ENCODE data around the gene HS6ST1.
"Not testable (repeated sequence)": the region's sequence is repeated elsewhere in the genome, so short reads cannot be mapped to it uniquely, and the experiment has no call there.

Gene HS6ST1

GRCh38 chr2:128319631-128320191 is 1.0 kb upstream of the HS6ST1 start:
- H3K27ac ChIP-seq: peak overlapping the region; percentile 66; the same call in 1 of the 2 replicates
- no peak for TF ChIP-seq CTCF (conservative IDR thresholded peaks at IDR 0.05)

GRCh38 chr2:128318245-128318644 is 423 bp downstream of the HS6ST1 start:
- not testable (repeated sequence) for H3K27ac ChIP-seq

GRCh38 chr2:128317899-128318225 is 806 bp downstream of the HS6ST1 start:
- H3K27ac ChIP-seq: peak overlapping the region; percentile 60; the same call in 1 of the 2 replicates

GRCh38 chr2:128317181-128317898 is 1.3 kb downstream of the HS6ST1 start:
- peak overlapping the region; percentile 60; the same call in 1 of the 2 replicates for H3K27ac ChIP-seq
- TF ChIP-seq CTCF (conservative IDR thresholded peaks at IDR 0.05): no peak

GRCh38 chr2:128316777-128317180 is 1.9 kb downstream of the HS6ST1 start:
- H3K27ac ChIP-seq: peak overlapping the region; percentile 60; the same call in 1 of the 2 replicates
- no peak for TF ChIP-seq CTCF (conservative IDR thresholded peaks at IDR 0.05)

GRCh38 chr2:128315829-128316776 is 2.6 kb downstream of the HS6ST1 start:
- no peak overlapping the region; the same call in 1 of the 2 replicates for H3K27ac ChIP-seq
- TF ChIP-seq CTCF (conservative IDR thresholded peaks at IDR 0.05): no peak

GRCh38 chr2:128315122-128315828 is 3.4 kb downstream of the HS6ST1 start:
- no peak overlapping the region for H3K27ac ChIP-seq
- TF ChIP-seq CTCF (conservative IDR thresholded peaks at IDR 0.05): no peak

Measured in VCaP (cell line).